Activated CD8-positive, alpha-beta memory T cell treated with anti-CD3 and anti-CD28 coated beads, Interleukin-2, amount 50 U/mL, for 48 hours (primary cell): ENCODE results near the gene SSPN.
"Not testable (repeated sequence)": the region's sequence is repeated elsewhere in the genome, so short reads cannot be mapped to it uniquely, and the experiment has no call there.

Source experiments
- DNase-seq: peaks from one replicate; pipeline ENCODE4 v3.0.0-alpha.2; 2020

The SSPN gene

GRCh38 chr12:26231470-26231869, 36.1 kb downstream of the SSPN start:
- no peak for DNase-seq

GRCh38 chr12:26231921-26232320, 36.5 kb downstream of the SSPN start:
- DNase-seq, result no peak

DNA sequence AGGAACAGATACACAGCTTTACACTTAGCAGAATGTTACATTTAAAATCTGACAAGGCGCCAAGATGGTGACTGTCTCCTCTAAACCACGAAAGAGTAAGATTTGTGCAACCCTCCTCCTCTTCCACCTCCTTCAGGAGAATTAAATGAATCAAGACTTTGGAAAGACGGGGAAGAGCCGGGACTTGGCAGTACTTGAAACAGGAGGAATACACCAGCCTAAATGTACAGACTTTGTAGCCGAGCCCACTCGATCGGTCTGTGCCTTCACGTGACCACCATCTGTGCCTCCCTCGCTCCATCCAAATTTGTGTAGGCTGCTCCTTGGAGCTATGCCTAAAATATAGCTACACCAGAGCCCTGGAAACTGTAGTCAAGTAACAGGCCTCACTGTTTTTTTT, 38.3 kb downstream of the SSPN start:
- no peak for DNase-seq

DNA sequence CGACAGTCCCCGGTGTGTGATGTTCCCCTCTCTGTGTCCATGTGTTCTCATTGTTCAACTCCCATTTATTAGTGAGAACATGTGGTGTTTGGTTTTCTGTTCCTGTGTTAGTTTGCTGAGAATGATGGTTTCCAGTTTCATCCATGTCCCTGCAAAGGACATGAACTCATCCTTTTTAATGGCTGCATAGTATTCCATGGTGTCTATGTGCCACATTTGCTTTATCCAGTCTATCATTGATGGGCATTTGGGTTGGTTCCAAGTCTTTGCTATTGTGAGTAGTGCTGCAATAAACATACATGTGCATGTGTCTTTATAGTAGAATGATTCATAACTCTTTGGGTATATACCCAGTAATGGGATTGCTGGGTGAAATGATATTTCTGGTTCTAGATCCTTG, 40.1 kb downstream of the SSPN start:
- not testable (repeated sequence) for DNase-seq

GRCh38 chr12:26238341-26239121, 43.2 kb downstream of the SSPN start:
- DNase-seq, result no peak

- DNase-seq, result no peak
Observed at GRCh38 chr12:26239122-26239851, 43.9 kb downstream of the SSPN start.

- DNase-seq, result no peak
Observed at GRCh38 chr12:26239852-26240815, 44.8 kb downstream of the SSPN start.

DNA sequence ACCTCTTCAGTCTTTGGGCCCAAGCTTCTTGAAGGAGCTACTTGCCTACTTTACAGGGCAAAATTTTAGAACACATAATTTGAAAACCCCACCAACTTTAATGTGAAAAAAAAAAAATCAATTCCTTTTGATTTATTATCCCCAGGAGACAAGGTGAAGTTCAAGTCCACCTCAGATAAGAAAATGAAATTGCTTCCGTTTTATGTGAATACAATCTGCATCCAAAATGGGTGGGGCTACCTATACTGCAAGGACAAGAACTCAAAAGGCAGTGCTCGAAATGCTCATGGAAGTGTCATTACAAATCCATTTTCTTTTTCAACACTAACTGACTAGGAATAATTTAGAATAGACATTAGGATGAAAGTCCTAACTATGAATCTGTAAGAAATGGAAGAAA, 45.7 kb downstream of the SSPN start:
- no peak for DNase-seq

GRCh38 chr12:26242683-26243082, 47.3 kb downstream of the SSPN start:
- no peak for DNase-seq

GRCh38 chr12:26244503-26244902, 49.1 kb downstream of the SSPN start:
- no peak for DNase-seq

DNA sequence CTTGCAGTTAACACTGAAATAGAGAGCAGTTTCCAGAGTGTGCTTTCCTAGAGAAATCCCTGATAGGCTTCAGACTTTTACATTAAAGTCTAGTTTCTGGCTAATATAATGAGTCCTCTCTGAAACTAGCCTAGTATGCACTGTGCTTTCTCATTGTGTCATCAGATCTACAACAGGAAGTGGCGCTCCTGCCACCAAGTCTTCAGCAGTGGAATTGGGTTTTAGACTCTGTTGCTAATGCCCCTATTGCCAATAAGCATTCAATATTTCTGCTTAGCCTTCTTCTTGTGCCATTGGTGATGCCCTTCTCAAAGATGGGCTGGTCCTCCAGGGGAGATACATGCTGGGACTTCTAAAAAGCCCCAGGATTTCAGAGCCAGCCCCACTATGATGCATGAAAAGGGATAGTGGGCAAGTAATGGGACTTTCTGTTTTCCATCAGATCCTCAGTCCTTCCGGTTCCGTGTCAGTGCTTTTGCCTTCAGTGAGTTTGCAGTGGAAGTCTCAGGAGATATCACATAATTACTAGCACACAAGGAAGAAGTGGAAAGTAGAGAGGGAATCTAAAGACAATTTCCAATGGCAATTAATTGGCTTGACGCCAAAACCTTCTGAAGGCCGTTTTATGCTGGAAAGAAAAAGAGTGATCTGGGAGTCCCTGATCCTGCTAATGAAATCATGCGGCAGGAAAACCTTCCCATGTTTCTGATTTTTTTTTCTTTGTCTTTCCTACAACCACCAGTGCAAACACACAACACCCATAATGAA, 50.0 kb downstream of the SSPN start:
- DNase-seq, result no peak

DNA sequence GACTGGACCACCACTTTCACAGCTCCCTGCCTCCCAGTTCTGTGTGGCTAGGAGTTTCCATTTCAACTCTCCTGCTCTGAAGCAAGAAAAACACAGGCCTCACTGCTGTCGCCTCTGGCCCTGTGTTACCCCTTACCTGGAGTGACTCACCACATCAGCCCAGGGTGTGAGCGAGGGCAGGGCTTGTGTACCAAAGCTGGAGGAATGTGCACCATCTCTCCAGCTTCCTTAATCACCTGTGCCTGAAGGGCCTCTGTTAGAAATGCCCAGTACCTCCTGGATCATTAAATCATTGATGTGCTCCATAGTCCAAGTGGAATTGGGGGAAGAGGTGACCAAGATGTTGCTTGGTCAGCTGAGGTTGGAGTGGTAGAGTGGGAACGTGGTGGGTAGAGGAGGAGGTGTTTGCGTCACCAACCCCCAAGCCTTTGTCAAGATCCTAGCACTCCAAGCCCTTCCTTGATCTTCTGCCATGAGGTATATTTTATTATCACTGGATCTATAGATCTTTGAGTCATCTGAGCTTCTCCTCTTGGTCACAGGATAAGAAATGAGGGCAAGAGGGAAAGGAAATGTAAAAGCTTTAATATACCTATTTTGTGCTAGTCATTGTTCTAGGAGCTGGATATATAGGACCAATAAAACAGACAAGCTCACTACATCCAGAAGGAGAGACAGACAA, 51.3 kb downstream of the SSPN start:
- DNase-seq, result no peak

GRCh38 chr12:26247873-26248272, 52.5 kb downstream of the SSPN start:
- no peak for DNase-seq

- DNase-seq, result no peak
Observed at GRCh38 chr12:26250801-26251200, 55.4 kb downstream of the SSPN start.

- no peak for DNase-seq
Observed at GRCh38 chr12:26251600-26251999, 56.2 kb downstream of the SSPN start.

- DNase-seq, result no peak
Observed at GRCh38 chr12:26252946-26253345, 57.6 kb downstream of the SSPN start.

GRCh38 chr12:26255893-26256645, 60.7 kb downstream of the SSPN start:
- DNase-seq, result no peak

DNA sequence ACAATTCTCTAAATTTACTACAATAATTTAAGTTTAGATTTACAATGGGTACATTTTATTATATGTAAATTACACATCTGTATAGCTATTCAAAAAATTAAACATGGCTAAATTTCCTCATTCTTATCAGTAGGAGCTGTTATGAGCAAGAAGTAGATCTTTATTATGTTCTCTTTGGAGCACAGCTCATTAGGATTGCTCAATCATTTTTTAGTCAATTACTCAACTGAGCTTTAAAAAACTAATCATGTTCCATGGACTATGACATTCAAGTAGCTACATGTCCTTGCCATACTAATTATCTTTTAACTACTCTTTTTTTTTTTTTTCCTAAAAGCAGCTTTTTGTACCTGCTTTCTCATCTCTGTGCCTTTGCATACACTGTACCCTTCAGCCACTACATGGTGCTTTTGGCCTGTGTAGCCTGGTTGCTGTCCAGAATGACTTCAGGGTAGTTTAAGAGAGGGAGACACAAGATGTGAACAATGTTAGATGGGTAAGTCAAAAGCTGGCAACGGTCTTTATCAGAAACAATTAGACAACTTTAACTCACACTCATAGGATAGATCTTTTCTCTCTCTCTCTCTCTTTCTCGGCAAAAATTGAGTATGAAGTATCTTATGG, 69.0 kb downstream of the SSPN start:
- no peak for DNase-seq

GRCh38 chr12:26265606-26266005, 70.2 kb downstream of the SSPN start:
- DNase-seq, result no peak

DNA sequence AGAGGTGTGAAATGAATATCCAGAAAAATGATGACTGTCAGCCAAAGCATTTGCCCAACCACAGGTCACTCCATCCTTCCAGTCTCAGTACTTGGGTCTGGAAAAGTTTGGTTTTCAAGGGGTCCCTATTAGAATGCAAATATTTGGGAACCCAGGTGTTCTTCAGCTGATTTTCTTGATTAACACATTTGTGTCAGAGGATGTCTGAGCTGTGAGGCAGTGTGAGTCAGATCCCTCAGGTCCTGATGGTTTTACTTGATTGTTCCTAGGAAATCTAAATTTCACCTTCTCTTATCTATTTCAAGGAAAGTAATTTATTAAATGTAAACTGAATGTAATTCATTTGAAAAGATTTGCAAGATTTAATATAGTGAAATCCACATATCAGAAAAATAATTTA, 71.5 kb downstream of the SSPN start:
- DNase-seq, result no peak
